ENCODE results near the gene GABRR2.

The GABRR2 gene

GRCh38 chr6:89215391-89215790, 99.7 kb downstream of the GABRR2 start:
- FAIRE-seq (no peak), DNase-seq (ENCODE audit: insufficient read length, low spot score) (no peak)
- TF ChIP-seq, protein P1, sequence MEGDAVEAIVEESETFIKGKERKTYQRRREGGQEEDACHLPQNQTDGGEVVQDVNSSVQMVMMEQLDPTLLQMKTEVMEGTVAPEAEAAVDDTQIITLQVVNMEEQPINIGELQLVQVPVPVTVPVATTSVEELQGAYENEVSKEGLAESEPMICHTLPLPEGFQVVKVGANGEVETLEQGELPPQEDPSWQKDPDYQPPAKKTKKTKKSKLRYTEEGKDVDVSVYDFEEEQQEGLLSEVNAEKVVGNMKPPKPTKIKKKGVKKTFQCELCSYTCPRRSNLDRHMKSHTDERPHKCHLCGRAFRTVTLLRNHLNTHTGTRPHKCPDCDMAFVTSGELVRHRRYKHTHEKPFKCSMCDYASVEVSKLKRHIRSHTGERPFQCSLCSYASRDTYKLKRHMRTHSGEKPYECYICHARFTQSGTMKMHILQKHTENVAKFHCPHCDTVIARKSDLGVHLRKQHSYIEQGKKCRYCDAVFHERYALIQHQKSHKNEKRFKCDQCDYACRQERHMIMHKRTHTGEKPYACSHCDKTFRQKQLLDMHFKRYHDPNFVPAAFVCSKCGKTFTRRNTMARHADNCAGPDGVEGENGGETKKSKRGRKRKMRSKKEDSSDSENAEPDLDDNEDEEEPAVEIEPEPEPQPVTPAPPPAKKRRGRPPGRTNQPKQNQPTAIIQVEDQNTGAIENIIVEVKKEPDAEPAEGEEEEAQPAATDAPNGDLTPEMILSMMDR (IDR thresholded peaks at IDR 0.05; ENCODE audit: insufficient read depth, missing control alignments): no peak

- DNase-seq (ENCODE audit: insufficient read length, low spot score) (no peak), FAIRE-seq (no peak)
- TF ChIP-seq, protein P1 (IDR thresholded peaks at IDR 0.05; ENCODE audit: insufficient read depth, missing control alignments): no peak
These were observed 100.9 kb downstream of the GABRR2 start for GRCh38 chr6:89214197-89214596.

- TF ChIP-seq, protein P1 (IDR thresholded peaks at IDR 0.05; ENCODE audit: insufficient read depth, missing control alignments): no peak
- no peak for FAIRE-seq
- no peak for DNase-seq (ENCODE audit: insufficient read length, low spot score)
These were observed 102.6 kb downstream of the GABRR2 start for GRCh38 chr6:89212472-89212871.

- DNase-seq (ENCODE audit: insufficient read length, low spot score) (no peak), FAIRE-seq (no peak)
- TF ChIP-seq, protein P1 (IDR thresholded peaks at IDR 0.05; ENCODE audit: insufficient read depth, missing control alignments): no peak
These were observed 105.6 kb downstream of the GABRR2 start for GRCh38 chr6:89209457-89209856.

- TF ChIP-seq, protein P1 (IDR thresholded peaks at IDR 0.05; ENCODE audit: insufficient read depth, missing control alignments): no peak
- no peak for DNase-seq (ENCODE audit: insufficient read length, low spot score)
These were observed 106.5 kb downstream of the GABRR2 start for GRCh38 chr6:89208551-89208950.

More at GRCh38 chr6:89208551-89208950, 106.5 kb downstream of the GABRR2 start:
- no peak for FAIRE-seq

All from D721Med (cell line).